ENCODE results near the gene LRP5. TPM values are rescaled to one million over a fixed set of nuclear protein-coding genes. Genes with fewer than 3 reads are reported as not detected.

Gene LRP5
- total and polyA plus RNA-seq, 9 of the 15 experiments (the other 6 are each of a cell fraction or from before 2014, with no cell fraction given), result 0.48 to 44.2 (median 13.5) TPM

GRCh38 chr11:68460741-68461574 lies 148.6 kb downstream of the LRP5 start, which contains the start of gene PPP6R3 (continued):
- TF ChIP-seq, protein P1, sequence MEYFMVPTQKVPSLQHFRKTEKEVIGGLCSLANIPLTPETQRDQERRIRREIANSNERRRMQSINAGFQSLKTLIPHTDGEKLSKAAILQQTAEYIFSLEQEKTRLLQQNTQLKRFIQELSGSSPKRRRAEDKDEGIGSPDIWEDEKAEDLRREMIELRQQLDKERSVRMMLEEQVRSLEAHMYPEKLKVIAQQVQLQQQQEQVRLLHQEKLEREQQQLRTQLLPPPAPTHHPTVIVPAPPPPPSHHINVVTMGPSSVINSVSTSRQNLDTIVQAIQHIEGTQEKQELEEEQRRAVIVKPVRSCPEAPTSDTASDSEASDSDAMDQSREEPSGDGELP (CRISPR knock-in tag; IDR thresholded peaks at IDR 0.05; ENCODE audit: borderline replicate concordance), result no peak
- TF ChIP-seq BRD4 (IDR thresholded peaks at IDR 0.05) (0 out of 2 replicates have a peak, but pooled peaks have one; percentile 57), ZKSCAN1 (IDR thresholded peaks at IDR 0.05; ENCODE audit: low read depth, low read length) (no peak), ARNT (IDR thresholded peaks at IDR 0.05) (no peak), COPS2 (conservative IDR thresholded peaks at IDR 0.05) (no peak), L3MBTL2 (IDR thresholded peaks at IDR 0.05) (no peak), PHB (CRISPR knock-in tag; IDR thresholded peaks at IDR 0.05) (no peak), ZNF140 (CRISPR knock-in tag; IDR thresholded peaks at IDR 0.05) (no peak), HSF4 (CRISPR knock-in tag; IDR thresholded peaks at IDR 0.05; ENCODE audit: borderline replicate concordance) (no peak)
- TF ChIP-seq, protein P2, sequence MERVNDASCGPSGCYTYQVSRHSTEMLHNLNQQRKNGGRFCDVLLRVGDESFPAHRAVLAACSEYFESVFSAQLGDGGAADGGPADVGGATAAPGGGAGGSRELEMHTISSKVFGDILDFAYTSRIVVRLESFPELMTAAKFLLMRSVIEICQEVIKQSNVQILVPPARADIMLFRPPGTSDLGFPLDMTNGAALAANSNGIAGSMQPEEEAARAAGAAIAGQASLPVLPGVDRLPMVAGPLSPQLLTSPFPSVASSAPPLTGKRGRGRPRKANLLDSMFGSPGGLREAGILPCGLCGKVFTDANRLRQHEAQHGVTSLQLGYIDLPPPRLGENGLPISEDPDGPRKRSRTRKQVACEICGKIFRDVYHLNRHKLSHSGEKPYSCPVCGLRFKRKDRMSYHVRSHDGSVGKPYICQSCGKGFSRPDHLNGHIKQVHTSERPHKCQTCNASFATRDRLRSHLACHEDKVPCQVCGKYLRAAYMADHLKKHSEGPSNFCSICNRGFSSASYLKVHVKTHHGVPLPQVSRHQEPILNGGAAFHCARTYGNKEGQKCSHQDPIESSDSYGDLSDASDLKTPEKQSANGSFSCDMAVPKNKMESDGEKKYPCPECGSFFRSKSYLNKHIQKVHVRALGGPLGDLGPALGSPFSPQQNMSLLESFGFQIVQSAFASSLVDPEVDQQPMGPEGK (CRISPR knock-in tag; IDR thresholded peaks at IDR 0.05; ENCODE audit: borderline replicate concordance), result no peak
- TF ChIP-seq, protein P3, sequence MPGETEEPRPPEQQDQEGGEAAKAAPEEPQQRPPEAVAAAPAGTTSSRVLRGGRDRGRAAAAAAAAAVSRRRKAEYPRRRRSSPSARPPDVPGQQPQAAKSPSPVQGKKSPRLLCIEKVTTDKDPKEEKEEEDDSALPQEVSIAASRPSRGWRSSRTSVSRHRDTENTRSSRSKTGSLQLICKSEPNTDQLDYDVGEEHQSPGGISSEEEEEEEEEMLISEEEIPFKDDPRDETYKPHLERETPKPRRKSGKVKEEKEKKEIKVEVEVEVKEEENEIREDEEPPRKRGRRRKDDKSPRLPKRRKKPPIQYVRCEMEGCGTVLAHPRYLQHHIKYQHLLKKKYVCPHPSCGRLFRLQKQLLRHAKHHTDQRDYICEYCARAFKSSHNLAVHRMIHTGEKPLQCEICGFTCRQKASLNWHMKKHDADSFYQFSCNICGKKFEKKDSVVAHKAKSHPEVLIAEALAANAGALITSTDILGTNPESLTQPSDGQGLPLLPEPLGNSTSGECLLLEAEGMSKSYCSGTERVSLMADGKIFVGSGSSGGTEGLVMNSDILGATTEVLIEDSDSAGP (CRISPR knock-in tag; IDR thresholded peaks at IDR 0.05), result no peak
- TF ChIP-seq, protein P4, sequence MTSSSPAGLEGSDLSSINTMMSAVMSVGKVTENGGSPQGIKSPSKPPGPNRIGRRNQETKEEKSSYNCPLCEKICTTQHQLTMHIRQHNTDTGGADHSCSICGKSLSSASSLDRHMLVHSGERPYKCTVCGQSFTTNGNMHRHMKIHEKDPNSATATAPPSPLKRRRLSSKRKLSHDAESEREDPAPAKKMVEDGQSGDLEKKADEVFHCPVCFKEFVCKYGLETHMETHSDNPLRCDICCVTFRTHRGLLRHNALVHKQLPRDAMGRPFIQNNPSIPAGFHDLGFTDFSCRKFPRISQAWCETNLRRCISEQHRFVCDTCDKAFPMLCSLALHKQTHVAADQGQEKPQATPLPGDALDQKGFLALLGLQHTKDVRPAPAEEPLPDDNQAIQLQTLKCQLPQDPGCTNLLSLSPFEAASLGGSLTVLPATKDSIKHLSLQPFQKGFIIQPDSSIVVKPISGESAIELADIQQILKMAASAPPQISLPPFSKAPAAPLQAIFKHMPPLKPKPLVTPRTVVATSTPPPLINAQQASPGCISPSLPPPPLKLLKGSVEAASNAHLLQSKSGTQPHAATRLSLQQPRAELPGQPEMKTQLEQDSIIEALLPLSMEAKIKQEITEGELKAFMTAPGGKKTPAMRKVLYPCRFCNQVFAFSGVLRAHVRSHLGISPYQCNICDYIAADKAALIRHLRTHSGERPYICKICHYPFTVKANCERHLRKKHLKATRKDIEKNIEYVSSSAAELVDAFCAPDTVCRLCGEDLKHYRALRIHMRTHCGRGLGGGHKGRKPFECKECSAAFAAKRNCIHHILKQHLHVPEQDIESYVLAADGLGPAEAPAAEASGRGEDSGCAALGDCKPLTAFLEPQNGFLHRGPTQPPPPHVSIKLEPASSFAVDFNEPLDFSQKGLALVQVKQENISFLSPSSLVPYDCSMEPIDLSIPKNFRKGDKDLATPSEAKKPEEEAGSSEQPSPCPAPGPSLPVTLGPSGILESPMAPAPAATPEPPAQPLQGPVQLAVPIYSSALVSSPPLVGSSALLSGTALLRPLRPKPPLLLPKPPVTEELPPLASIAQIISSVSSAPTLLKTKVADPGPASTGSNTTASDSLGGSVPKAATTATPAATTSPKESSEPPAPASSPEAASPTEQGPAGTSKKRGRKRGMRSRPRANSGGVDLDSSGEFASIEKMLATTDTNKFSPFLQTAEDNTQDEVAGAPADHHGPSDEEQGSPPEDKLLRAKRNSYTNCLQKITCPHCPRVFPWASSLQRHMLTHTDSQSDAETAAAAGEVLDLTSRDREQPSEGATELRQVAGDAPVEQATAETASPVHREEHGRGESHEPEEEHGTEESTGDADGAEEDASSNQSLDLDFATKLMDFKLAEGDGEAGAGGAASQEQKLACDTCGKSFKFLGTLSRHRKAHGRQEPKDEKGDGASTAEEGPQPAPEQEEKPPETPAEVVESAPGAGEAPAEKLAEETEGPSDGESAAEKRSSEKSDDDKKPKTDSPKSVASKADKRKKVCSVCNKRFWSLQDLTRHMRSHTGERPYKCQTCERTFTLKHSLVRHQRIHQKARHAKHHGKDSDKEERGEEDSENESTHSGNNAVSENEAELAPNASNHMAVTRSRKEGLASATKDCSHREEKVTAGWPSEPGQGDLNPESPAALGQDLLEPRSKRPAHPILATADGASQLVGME (CRISPR knock-in tag; IDR thresholded peaks at IDR 0.05), result no peak
- TF ChIP-seq, protein P5, sequence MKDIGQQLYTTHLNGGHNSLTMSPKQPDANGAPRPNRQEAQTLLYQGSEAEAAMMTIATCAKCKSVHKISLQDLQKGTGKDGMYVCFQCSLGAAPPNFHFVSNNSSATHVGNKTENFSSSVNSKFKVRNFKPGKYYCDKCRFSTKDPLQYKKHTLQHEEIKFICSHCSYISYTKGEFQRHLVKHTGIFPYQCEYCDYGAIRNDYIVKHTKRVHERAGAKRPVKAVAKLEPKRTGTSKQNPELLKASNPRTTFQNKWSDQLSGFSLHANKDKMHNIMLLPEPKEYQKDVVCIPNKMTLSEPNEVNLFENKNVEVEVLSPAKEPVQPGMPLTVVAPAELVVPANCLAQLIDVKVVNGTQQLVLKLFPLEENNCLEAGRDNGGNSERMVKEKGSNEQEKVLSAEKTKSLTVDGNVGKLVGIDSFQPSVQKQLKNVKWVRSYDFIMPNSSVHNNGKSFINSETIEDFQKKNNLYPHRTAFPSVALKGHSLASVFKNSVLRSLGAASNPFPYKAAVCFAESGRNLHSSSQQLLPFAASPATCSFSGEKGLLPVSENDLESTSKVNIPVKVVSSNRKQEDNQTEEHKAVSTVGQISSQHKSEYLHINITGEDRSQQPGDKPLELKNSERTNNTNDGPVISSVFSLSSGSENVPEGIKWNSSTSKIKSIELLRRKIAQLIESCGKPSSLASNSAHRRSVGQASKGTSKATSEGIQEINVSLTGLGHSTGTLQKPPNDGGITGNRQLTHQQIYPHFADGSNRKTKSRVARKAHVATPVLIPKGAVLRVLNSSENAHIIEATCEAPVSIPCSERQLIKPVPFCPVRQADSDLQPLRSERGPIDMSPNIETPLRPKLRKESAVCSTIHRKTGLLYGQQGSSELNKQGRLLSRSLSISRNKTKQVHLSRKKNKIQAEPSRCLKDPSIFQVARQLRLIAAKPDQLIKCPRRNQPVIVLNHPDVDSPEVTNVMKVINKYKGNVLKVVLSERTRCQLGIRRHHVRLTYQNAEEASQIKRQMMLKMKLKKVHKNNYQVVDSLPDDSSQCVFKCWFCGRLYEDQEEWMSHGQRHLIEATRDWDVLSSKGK (CRISPR knock-in tag; IDR thresholded peaks at IDR 0.05), result no peak

Measured in K562 (cell line).